Measurements from ENCODE around the gene LRRC7. TPM values are rescaled to one million over a fixed set of nuclear protein-coding genes. Genes with fewer than 3 reads are reported as not detected.

LRRC7 gene
- total RNA-seq, 4 donors from 2014 or later, result 11.1 to 21.3 (median 14.1) TPM

- Histone ChIP-seq H3K27me3 (no peaks in the 10 kb centered on the region), H3K4me1 (peaks cover 0 to 15% (median 5%) of the 10 kb centered on the region in 4 donors), H3K4me3 (no peak overlapping the region), H3K27ac (no peak overlapping the region), H3K9me3 (no peaks in the 10 kb centered on the region), H3K36me3 (no peaks in the 10 kb centered on the region)
- 38 to 73% methylated on average over 1 of the region's 1 CpG for WGBS, 2 donors
- TF ChIP-seq POLR2A (IDR thresholded peaks at IDR 0.05) (no peak), CTCF (IDR thresholded peaks at IDR 0.05) (no peak), EP300 (IDR thresholded peaks at IDR 0.05) (no peak)
- no peak for DNase-seq (ENCODE audit: low spot score in 2 of 2)
Observed at GRCh38 chr1:70048336-70049094, 480.8 kb downstream of the LRRC7 start.

GRCh38 chr1:70051926-70052325 is 484.2 kb downstream of the LRRC7 start:
- Histone ChIP-seq H3K4me1 (no peaks in the 10 kb centered on the region), H3K4me3 (no peak overlapping the region), H3K9me3 (no peaks in the 10 kb centered on the region), H3K36me3 (no peaks in the 10 kb centered on the region), H3K27ac (no peak overlapping the region), H3K27me3 (no peaks in the 10 kb centered on the region)
- TF ChIP-seq POLR2A (IDR thresholded peaks at IDR 0.05) (no peak), EP300 (IDR thresholded peaks at IDR 0.05) (no peak), CTCF (IDR thresholded peaks at IDR 0.05) (no peak)
- no peak for DNase-seq (ENCODE audit: low spot score in 2 of 2)
- 40 to 54% methylated on average over 1 of the region's 1 CpG for WGBS, 2 donors

- Histone ChIP-seq H3K27me3 (no peaks in the 10 kb centered on the region), H3K36me3 (no peaks in the 10 kb centered on the region), H3K4me1 (no peaks in the 10 kb centered on the region), H3K27ac (no peak overlapping the region), H3K4me3 (no peak overlapping the region), H3K9me3 (no peaks in the 10 kb centered on the region)
- TF ChIP-seq EP300 (IDR thresholded peaks at IDR 0.05) (no peak), CTCF (IDR thresholded peaks at IDR 0.05) (no peak), POLR2A (IDR thresholded peaks at IDR 0.05) (no peak)
- DNase-seq (ENCODE audit: low spot score in 2 of 2), result no peak
Observed at GRCh38 chr1:70057500-70057899, 489.8 kb downstream of the LRRC7 start.

- TF ChIP-seq CTCF (IDR thresholded peaks at IDR 0.05), result no peak
- TF ChIP-seq EP300 (IDR thresholded peaks at IDR 0.05), result no peak
- TF ChIP-seq POLR2A (IDR thresholded peaks at IDR 0.05), result no peak
- H3K27ac ChIP-seq, result no peak overlapping the region
- no peaks in the 10 kb centered on the region for H3K9me3 ChIP-seq
- H3K27me3 ChIP-seq, result no peaks in the 10 kb centered on the region
- no peaks in the 10 kb centered on the region for H3K4me1 ChIP-seq
- DNase-seq (ENCODE audit: low spot score in 2 of 2), result no peak
- H3K36me3 ChIP-seq, result no peaks in the 10 kb centered on the region
- no peak overlapping the region for H3K4me3 ChIP-seq
Observed at GRCh38 chr1:70061231-70061630, 493.5 kb downstream of the LRRC7 start.

- H3K36me3 ChIP-seq, result no peaks in the 10 kb centered on the region
- H3K4me1 ChIP-seq, result no peaks in the 10 kb centered on the region
- H3K4me3 ChIP-seq, result no peak overlapping the region
- H3K27ac ChIP-seq, result no peak overlapping the region
- no peaks in the 10 kb centered on the region for H3K27me3 ChIP-seq
- DNase-seq (ENCODE audit: low spot score in 2 of 2), result no peak
- TF ChIP-seq CTCF (IDR thresholded peaks at IDR 0.05) (no peak), EP300 (IDR thresholded peaks at IDR 0.05) (no peak), POLR2A (IDR thresholded peaks at IDR 0.05) (no peak)
- no peaks in the 10 kb centered on the region for H3K9me3 ChIP-seq
Observed at GRCh38 chr1:70063861-70064260, 496.1 kb downstream of the LRRC7 start.
